Neural crest cell (in vitro differentiated cells): ENCODE data around the gene PRKN. TPM values are rescaled to one million over a fixed set of nuclear protein-coding genes. Genes with fewer than 3 reads are reported as not detected.
A peak's percentile ranks its signal among the peaks of the same experiment; 100 is the strongest.

Source experiments
- DNase-seq: peaks from one replicate; pipeline ENCODE4 v3.0.0; 2021; ENCODE audit warnings: low read depth, mixed read lengths, low spot score
- H3K27ac Mint-ChIP-seq: one replicate; pipeline ENCODE4 v1.8.0; 2021; ENCODE audit warnings: mild to moderate bottlenecking, mixed read lengths; ENCODE audit not compliant: unreplicated experiment
- H3K27me3 Mint-ChIP-seq: 2 replicates; pipeline ENCODE4 v1.8.0; 2021; ENCODE audit warnings: low read depth, mild to moderate bottlenecking, mixed read lengths
- H3K36me3 Mint-ChIP-seq: 2 replicates; pipeline ENCODE4 v1.8.0; 2021; ENCODE audit warnings: low read depth, mild to moderate bottlenecking, mixed read lengths
- H3K4me1 Mint-ChIP-seq: 2 replicates; pipeline ENCODE4 v1.8.0; 2021; ENCODE audit warnings: mixed read lengths
- H3K4me3 Mint-ChIP-seq: one replicate; pipeline ENCODE4 v1.8.0; 2021; ENCODE audit warnings: mild to moderate bottlenecking, mixed read lengths
- H3K9me3 Mint-ChIP-seq: 2 replicates; pipeline ENCODE4 v1.8.0; 2021; ENCODE audit warnings: mixed read lengths
- CTCF ChIP-seq: fragments of 200-600 bp; sonication (generic); conservative IDR thresholded peaks from 2 replicates; pipeline ENCODE4 v1.5.0; 2021; ENCODE audit warnings: antibody characterized with exemption, mild to moderate bottlenecking
- total RNA-seq: library from RNA; stranded (reverse); gene quantifications from 2 replicates; pipeline ENCODE4 v1.2.1, GENCODE V29; 2021

Gene PRKN
- total RNA-seq, 1 donor from 2014 or later, result 3.2 TPM

- no peaks in the 10 kb centered on the region for H3K4me1 Mint-ChIP-seq
- TF ChIP-seq CTCF, result no peak
- H3K27ac Mint-ChIP-seq, result no peak overlapping the region
- no peaks in the 10 kb centered on the region for H3K36me3 Mint-ChIP-seq
- no peak overlapping the region for H3K4me3 Mint-ChIP-seq
- no peak for DNase-seq
- H3K27me3 Mint-ChIP-seq, result no peaks in the 10 kb centered on the region
- H3K9me3 Mint-ChIP-seq, result no peaks in the 10 kb centered on the region
Observed at GRCh38 chr6:162229093-162229492, 498.5 kb downstream of the PRKN start.

- no peak overlapping the region for H3K4me3 Mint-ChIP-seq
- H3K27me3 Mint-ChIP-seq, result no peaks in the 10 kb centered on the region
- no peaks in the 10 kb centered on the region for H3K36me3 Mint-ChIP-seq
- no peaks in the 10 kb centered on the region for H3K4me1 Mint-ChIP-seq
- peak overlapping the region; percentile 24 for H3K27ac Mint-ChIP-seq
- no peak for TF ChIP-seq CTCF
- H3K9me3 Mint-ChIP-seq, result no peaks in the 10 kb centered on the region
- DNase-seq, result no peak
Observed at GRCh38 chr6:162226803-162227202, 500.8 kb downstream of the PRKN start.

- H3K27me3 Mint-ChIP-seq, result no peaks in the 10 kb centered on the region
- TF ChIP-seq CTCF, result no peak
- H3K4me1 Mint-ChIP-seq, result no peaks in the 10 kb centered on the region
- no peaks in the 10 kb centered on the region for H3K36me3 Mint-ChIP-seq
- H3K4me3 Mint-ChIP-seq, result no peak overlapping the region
- no peaks in the 10 kb centered on the region for H3K9me3 Mint-ChIP-seq
- DNase-seq, result no peak
- no peak overlapping the region for H3K27ac Mint-ChIP-seq
Observed at GRCh38 chr6:162222521-162222920, 505.0 kb downstream of the PRKN start.

- no peaks in the 10 kb centered on the region for H3K4me1 Mint-ChIP-seq
- H3K9me3 Mint-ChIP-seq, result no peaks in the 10 kb centered on the region
- DNase-seq, result no peak
- no peaks in the 10 kb centered on the region for H3K36me3 Mint-ChIP-seq
- H3K4me3 Mint-ChIP-seq, result no peak overlapping the region
- no peaks in the 10 kb centered on the region for H3K27me3 Mint-ChIP-seq
- H3K27ac Mint-ChIP-seq, result no peak overlapping the region
- no peak for TF ChIP-seq CTCF
Observed at GRCh38 chr6:162220876-162221275, 506.7 kb downstream of the PRKN start.

- H3K4me1 Mint-ChIP-seq, result no peaks in the 10 kb centered on the region
- no peak overlapping the region for H3K4me3 Mint-ChIP-seq
- DNase-seq, result no peak
- TF ChIP-seq CTCF, result no peak
- no peaks in the 10 kb centered on the region for H3K36me3 Mint-ChIP-seq
- no peaks in the 10 kb centered on the region for H3K27me3 Mint-ChIP-seq
- no peaks in the 10 kb centered on the region for H3K9me3 Mint-ChIP-seq
- H3K27ac Mint-ChIP-seq, result no peak overlapping the region
Observed at GRCh38 chr6:162219266-162219665, 508.3 kb downstream of the PRKN start.
